Stimulated activated CD4-positive, alpha-beta T cell treated with anti-CD3 and anti-CD28 coated beads, Interleukin-2, amount 100 ng/mL, for 48 hours (primary cell): ENCODE results near the gene ZNF891.

Source experiments
- DNase-seq, 2 donors: peaks; one replicate each; pipeline ENCODE4 v3.0.0-alpha.2; 2020

ZNF891 gene

DNA sequence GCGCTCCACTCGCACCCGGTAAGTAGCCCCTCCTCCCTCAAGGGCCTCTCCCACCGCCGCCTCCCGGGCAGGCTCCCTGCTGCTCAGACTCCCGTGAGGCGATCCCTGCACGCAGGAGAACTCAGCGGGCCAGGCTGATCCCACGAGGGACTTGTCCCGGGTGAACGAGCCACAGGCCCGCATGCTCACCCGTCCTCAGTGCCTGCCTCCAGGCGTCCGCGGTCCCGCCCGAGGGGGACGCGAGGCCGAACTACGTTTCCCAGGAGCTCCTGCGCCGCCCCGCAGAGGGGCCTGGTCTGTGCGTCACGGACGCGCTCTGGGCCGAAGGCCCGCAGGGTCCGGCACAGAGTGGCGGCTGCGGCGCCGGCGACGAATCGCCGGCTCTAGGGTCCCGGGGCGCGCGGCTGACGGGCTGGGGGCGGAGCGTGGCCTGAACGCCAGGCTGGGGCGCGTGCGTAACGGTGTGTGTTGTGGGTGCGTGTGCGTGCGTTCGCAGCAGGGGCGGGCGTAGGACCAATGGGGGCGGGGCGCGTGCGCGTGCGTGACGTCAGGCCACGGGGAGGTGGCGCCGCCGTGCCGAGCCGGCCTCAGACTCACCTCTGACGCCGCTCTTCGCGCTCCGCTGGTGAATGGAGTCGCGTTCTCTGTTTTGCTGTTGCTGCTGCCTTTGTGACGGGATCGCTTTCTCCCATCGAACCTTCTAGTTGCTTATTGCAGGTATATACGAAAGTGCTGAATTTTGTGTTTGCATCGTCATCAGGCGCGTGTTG is at the start of gene ZNF891, which contains the start of gene ZNF10:
ZNF891 (minus strand) TSS at position 237 of the 770 bp plus-strand sequence. CDS start 8,356 bp downstream, outside the sequence.
ZNF10 (plus strand) TSS at position 590 of the 770 bp plus-strand sequence. CDS start 13,866 bp downstream, outside the sequence.
- DNase-seq: peak; percentile 96

DNA sequence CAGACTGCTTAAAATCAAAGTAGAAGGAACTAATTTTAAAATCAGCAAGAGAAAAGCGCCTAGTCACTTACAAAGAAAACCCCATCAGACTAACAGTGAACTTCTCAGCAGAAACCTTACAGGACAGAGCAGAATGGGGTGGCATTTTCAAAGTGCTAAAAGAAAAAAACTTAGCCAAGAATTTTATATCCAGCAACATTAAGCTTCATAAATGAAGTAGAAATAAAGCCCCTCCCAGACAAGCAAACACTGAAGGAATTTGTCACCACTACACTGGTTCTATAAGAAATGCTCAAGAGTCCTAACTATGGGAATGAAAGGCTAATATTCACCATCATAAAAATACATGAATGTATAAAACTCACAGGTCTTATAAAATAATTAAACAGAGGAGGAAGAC is 44.8 kb upstream of the ZNF891 start:
- DNase-seq: no peak

DNA sequence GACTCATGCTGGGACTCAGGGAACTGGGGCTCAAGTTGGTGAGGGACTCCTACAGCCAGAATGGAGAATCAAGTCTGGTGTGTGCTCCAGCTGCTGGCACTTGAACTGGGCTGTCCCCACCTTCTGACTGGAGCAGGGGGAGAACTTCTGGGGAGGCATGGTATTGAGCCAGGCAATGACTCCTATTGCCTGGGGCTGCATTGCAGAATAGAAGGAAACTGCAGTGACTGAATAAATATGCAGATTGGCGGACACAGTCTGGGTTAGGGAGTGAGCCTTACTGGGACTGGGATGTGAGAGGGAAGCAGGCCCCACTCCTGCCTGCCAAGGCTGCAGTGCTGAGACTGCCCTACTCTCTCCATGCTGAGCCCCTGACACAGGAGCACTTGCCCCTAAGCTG is 42.4 kb upstream of the ZNF891 start:
- no peak for DNase-seq

DNA sequence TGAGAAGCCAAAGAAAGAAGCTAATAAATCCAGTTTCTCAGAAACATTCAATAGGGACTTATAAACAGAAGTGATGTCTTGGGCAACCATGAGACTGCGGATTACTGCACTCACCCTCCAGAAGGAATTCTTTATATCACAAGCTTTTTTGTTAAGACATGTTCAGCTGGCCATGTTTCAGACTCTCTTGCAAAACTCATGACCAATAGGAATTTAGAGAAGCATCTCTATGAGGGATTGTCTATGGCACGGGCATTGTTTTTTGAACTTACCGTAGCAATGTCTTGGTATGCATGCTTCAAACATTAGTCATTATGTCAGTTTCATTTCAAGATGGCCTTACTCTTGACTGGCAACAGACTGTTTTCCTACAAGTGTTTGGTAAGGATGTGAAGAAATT is 35.7 kb upstream of the ZNF891 start:
- no peak for DNase-seq

DNA sequence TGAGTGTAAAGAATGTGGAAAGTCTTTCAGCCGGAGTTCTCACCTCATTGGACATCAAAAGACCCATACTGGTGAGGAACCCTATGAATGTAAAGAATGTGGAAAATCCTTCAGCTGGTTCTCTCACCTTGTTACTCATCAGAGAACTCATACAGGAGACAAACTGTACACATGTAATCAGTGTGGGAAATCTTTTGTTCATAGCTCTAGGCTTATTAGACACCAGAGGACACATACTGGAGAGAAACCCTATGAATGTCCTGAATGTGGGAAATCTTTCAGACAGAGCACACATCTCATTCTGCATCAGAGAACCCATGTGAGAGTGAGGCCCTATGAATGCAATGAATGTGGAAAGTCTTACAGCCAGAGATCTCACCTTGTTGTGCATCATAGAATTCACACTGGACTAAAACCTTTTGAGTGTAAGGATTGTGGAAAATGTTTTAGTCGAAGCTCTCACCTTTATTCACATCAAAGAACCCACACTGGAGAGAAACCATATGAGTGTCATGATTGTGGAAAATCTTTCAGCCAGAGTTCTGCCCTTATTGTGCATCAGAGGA is 26.1 kb upstream of the ZNF891 start:
- DNase-seq: no peak

DNA sequence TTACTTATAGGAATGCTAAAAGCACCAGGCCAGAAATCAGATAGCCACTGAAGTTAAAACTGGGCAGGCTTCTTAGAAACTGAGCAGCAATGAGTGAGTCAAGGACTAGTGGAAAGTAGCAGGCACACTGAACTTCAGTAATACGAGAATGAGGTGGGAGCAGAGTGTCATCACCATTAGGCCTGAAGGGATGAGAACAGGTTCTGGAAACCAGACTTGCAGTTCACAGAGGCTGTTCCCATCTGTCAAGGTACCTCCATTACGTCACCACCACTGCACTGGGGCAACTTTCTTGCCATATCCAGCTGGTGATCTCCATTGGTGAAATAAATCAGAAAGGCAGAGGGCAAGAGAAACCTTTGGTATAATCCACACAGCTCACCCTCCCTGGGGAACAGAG is 15.9 kb upstream of the ZNF891 start:
- no peak for DNase-seq

DNA sequence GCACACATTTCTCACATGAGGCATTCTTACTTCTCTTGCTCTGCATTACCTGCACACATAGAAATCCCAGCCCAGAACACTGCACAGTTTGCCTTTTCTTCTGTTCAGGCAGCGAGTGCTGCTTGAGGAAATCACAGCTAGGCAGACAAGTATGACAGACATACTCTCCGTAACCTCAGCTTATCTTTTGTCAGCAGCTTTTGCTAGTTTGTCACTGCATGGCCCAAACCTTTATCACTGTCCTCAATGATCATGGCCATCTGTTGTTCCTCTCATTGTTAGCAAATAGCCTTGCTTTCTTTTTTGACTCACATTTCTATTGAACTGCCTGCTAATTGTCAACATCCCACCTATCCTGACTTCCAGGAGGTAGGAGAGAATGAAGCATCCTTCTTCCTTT is 5.7 kb upstream of the ZNF891 start:
- no peak for DNase-seq

DNA sequence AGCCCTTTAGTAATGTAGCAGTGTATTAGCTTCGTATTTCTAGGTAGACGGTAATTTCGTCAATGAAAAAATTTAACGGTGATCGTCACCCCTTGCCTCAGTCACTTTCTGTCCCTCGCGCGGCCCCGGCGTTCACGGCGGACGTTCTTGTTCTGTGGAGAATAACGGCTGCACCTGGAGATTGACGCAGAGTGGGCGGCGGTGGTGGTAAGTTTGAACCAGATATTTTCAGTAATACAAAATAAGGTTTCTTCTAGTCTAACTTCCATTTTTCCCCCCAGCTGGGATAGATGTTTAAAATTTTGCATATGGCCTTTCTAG is 694 bp upstream of the ZNF891 start:
- peak in 1 of 2 donors; percentile 18 for DNase-seq

DNA sequence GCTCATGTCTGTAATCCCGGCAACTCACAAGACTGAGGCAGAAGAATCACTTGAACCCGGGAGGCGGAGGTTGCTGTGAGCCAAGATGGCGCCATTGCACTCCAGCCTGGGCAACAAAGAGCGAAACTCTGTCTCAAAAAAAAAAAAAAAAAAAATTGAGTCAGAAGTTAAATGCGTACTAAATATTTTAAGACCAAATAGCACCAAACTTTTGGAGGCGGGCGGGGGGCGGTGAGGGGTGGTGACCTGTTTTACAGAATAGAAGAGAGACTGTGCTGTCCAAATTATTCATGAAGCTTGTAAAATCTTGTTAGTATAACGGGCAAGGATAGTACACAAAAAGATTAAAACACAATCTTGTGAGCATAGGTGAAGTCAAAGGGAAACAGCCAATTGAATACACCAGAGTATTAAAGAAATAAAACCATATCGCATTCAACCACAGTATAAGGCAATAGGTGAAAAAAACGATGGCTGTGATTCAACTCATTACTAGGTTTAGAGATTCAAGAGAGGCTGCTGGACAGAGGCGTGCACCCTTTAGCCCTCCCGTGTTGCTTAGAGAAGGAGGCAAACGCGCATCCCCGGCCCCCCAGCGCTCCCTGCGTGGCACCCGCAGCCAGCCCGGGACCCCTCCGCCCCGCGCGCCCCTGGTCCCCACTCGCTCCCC is 571 bp downstream of the ZNF891 start:
- no peak for DNase-seq

DNA sequence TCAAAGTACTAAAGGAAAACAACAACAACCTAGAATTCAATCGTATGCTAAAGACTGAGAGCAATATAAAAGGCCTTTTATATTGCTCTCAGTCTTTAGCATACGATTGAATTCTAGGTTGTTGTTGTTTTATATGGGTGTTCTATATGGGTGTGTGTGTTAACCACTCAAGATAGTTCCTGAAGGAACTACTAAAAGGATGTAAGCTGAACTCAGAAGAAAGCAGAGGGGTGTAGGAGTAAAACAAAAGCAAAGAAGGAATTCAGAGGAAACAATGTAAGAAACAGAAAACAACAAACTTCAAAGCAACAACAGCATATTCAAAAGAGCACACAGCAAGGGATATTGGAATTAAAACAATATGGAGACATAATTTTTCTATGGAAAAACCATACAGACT is 5.4 kb downstream of the ZNF891 start:
- no peak for DNase-seq

DNA sequence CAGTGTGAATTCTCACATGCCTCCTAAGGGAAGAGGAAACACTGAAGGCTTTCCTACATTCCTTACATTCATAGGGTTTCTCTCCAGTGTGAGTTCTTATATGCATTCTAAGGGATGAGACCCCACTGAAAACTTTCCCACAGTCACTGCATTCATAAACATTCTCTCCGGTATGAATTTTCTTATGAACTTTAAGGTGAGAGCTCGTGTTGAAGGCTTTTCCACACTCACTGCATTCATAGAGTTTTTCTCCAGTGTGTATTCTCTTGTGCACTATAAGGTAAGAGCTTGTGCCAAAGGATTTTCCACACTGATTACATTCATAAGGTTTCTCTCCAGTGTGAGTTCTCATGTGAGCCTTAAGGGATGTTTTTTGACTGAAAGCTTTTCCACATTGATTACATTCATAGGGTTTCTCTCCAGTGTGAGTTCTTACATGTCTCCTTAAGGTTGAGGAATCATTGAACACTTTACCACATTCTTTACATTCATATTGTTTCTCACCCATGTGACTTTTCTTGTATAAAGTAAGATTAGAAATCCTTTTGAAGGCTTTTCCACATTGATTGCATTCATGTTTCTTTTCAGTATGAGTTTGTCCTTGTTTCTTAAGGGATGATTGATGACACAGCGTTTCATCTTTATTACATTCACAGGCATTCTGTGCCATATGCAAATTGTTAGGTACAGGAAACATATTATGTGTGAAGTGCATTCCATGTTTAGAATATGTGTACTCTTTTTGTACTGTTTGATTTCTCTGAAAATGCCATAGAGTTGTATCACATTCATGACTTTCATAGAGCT is 9.5 kb downstream of the ZNF891 start:
- no peak for DNase-seq

DNA sequence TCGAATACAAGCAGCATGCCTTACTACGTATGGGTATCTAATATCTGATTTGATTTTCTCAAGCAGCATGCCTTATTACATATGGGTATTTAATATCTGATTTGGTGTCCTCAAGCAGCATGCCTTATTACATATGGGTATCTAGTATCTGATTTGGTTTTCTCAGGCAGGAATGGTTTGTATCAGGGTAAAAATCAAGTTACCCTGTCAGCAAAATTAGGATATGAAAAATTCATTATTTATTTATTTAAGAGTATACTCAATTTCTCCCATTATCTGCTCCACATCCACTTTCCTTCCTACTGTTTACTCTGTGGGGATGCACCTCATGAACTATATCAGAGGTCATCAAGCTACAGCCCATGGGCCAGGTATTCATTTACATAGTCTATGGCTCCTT is 21.9 kb downstream of the ZNF891 start:
- DNase-seq: no peak

DNA sequence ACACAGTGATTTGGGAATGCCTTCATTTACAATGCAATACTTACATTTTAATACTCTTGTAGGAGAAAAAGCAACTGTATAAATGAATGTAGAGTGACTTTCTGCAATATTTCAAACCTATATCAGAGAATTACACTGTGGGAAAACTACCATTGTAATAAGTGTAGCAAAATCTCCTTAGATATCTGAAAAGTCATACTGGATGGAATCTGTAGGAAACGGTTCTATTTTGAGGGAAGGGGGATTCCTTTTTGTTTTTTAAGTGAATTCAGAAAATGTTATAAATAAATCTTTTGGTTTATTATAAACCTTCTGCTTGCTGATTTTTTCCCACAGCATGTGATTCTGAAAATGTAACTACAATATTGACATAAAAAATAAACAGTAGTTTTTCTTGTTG is 23.0 kb downstream of the ZNF891 start:
- no peak for DNase-seq

DNA sequence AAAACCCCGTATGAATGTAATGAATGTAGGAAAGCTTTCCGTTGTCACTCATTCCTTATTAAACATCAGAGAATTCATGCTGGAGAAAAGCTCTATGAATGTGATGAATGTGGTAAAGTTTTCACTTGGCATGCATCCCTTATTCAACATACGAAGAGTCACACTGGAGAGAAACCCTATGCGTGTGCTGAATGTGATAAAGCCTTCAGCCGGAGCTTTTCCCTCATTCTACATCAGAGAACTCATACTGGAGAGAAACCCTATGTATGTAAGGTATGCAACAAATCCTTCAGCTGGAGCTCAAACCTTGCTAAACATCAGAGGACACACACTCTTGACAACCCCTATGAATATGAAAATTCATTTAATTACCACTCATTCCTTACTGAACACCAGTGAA is 23.8 kb downstream of the ZNF891 start:
- no peak for DNase-seq

DNA sequence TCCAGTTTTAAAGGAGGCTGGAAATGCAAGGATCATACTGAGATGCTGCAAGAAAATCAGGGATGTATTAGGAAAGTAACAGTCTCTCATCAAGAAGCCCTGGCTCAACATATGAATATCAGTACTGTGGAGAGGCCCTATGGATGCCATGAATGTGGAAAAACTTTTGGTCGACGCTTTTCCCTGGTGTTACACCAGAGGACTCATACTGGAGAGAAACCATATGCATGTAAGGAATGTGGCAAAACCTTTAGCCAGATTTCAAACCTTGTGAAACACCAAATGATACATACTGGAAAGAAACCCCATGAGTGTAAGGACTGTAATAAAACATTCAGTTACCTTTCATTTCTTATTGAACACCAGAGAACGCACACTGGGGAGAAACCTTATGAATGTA is 24.5 kb downstream of the ZNF891 start:
- no peak for DNase-seq

DNA sequence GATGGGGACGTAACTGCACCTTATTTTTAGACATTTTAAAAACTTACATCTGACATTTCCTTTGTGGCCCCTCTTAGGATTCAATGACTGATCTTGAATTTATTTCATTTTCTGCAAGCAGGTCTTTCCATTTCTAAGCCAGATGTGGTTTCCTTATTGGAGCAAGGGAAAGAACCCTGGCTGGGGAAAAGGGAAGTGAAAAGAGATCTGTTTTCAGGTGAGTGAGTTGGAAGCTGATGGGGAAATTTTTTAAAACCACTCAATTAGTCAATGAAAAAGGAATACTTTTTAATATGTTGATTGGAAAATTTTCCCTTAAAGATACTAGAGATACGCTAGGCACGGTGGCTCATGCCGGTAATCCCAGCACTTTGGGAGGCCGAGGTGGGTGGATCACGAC is 46.7 kb downstream of the ZNF891 start:
- DNase-seq: no peak

DNA sequence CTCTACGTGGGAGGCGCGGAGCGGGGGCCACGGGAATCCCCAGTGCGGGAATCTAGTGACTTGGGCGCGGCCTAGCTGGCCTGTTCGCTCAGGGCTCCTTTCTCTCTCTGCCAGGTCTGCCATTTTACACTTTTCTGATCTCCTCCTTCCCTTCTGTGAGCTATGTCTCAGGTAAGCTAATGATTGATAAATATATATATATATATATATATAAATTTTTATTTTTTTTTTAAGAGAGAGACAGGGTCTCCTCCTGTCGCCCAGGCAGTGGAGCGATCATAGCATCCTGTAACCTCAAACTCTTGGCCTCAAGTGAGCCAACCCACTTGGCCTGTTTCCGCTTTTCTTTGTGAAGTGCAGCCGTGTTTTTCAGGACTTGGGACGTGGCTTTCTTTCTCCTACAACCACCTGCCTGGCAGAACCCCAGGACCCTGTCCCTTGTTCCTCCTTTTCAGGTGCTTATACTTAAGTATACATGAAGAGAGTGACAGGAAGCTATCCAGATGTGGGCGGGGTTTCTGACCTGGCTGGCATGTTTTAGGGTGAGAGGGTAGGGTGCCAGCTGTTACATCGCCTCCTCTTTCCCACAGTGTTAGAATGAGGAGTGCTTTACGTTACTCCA is 48.8 kb downstream of the ZNF891 start:
- DNase-seq: no peak

DNA sequence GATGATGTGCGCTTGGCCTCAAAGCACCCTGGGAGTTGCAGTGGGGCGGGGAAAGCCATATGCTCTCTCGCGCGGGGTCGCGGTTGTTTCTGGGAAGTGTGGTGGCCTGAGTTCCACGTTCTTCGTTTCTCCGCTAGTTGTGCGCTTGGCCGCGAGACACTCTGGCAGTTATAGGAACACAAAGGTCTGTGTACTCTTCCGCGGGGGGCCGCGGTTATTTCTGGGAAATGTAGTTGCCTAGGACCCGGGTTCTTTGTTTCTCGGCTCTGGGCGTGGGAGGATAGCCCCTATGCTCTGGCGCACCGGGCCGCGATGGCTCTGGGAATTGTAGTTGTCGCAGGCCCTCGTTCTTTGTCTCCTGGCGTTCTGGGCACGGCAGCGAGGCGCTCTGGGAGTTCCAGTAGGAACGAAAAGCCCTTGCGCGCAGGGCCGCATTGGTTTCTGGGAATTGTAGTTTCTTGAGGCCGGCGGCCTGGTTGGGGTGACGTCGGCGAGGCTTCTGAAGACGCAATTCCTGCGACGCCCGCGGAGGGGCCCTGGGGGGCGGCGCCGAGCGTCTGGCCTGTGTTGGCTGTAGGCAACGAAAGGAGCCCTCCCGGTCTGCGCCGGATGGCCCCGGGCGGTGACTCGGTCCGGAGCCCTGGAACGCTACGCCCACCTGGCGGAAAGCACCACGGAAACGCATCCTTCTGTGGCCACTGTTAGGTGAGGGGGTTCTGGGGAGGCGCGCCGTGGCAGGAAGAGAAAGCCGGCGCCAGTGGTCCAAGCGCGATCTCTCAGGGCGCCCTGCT is 49.5 kb downstream of the ZNF891 start, which contains the start of gene ZNF140:
ZNF140 (plus strand) TSS at position 556 of the 791 bp plus-strand sequence. CDS start 398 bp downstream, outside the sequence.
- DNase-seq: peak; percentile 85 to 88

DNA sequence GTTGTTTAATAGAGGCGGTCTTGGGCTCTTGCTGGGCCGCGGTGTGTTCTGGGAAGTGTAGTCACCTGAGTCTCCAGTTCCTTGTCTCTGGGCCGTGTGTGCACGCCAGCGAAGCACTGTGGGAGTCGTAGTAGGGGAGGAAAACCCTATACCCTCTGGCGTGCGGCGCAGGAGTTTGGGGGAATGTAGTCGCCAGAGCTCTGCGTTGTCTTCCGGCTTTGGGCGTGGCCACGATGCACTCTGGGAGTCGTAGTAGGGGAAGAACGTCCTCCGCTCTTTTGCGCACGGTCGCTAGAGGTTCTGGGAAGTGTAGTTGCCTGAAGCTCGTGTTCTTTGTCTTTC is 50.1 kb downstream of the ZNF891 start:
- DNase-seq: peak; percentile 85 to 86

DNA sequence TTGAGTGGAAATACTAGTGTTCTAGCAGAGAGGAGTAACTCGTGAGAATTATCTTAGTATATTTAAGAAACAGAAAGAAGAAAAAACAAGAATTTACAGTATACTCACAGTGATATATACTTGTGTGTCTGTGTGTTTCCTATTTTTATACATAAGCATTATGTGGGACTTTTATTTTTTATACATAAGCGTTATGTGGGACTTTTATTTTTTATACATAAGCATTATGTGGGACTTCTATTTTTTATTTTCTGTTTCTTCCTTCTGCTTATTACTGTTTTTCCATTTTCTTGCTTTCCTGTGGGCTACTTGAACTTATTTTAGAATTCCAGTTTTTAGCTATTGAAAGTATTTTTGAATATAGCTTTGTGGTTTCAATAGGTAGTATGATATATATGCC is 56.2 kb downstream of the ZNF891 start:
- no peak for DNase-seq

DNA sequence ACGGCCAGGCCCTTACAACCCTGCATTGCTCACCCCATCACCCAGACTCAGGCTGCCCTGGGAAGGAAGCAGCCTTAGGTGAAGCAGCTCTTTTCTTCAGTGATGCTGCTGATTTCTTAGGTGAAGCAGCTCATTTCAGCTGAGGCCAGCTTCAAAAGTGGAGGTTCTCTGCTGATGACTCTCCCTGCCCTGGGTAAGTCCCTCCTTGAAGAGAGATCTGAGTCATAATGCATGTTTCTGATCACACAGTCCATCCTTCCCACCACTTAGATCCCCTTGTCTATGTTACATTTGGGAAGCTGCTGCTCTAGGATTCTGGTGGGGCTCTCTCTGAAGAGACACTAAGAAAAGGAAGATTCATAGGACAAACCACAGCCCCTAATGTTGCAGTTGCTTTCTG is 66.5 kb downstream of the ZNF891 start:
- no peak for DNase-seq

DNA sequence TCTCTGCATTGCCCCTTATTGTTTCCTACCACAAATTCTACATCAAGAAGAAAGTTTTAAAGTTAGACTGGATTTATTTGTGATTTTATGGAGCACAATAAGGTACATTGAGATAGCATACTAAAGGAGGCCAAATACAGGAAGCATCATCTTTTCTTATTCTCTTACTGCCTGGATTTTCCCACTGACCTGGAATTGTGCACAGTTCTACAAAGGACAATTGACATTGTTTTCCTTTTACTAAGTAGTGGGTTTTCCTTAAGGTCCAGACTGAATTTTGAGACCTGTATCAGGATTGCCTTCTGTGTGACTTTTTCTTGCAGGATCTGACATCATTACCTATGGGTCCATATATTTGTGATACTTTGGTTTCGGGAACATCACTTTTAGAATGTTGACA is 68.1 kb downstream of the ZNF891 start:
- DNase-seq: no peak
